Measurements from ENCODE around the gene FNDC5.

The FNDC5 gene

GRCh38 chr1:32825181-32825580 lies 45.5 kb downstream of the FNDC5 start:
- H3K4me3 ChIP-seq: no peak overlapping the region
- no peak overlapping the region for H3K27ac ChIP-seq

- H3K4me3 ChIP-seq: peak overlapping the region in 6 of 7 experiments; percentile 83 to 95 (median 88)
- H3K27ac ChIP-seq: peak overlapping the region in 19 of 21 experiments; percentile 85 to 99 (median 95)
These were observed 51.7 kb downstream of the FNDC5 start for GRCh38 chr1:32818804-32819541.

- Histone ChIP-seq H3K4me3 (peak overlapping the region; percentile 83 to 99 (median 88)), H3K27ac (peak overlapping the region; percentile 85 to 99 (median 95))
These were observed 52.6 kb downstream of the FNDC5 start for GRCh38 chr1:32817815-32818786.

- peak within 1 kb of the TSS; percentile 83 to 99 (median 88) for H3K4me3 ChIP-seq
- H3K27ac ChIP-seq: peak within 1 kb of the TSS; percentile 85 to 99 (median 95)
These were observed 53.4 kb downstream of the FNDC5 start, which contains the start of the genes S100PBP and YARS1 for GRCh38 chr1:32817159-32817814. S100PBP (plus strand) TSS chr1:32817653; CDS start chr1:32826100, 8,447 bp downstream. YARS1 (minus strand) TSS chr1:32817358; CDS start chr1:32817244, 114 bp downstream.

DNA sequence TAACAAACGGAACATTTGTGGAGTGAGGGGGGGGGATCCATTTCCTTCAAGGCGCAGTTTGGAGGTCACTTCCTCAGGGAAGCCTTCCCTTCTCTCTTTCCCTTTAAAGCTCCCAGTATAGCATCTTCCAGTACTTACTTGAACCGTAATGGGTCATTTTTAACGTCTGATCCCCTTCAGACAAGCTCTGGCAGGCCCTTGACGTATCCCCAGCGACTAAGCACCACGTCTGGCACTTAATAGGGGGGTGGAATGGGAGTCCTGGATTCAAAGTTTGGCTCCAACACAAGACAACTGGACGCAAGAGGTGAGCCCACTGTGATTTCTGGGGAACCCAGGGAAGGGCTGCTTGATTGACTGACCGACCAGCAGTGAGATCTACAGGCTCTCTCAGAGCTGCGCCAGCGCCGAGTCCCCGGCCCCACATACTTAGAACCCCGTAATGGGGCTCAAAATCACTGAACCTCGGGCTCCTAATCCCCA lies 54.0 kb downstream of the FNDC5 start:
- Histone ChIP-seq H3K4me3 (peak overlapping the region; percentile 83 to 99 (median 88)), H3K27ac (peak overlapping the region; percentile 85 to 99 (median 95))

- no peak overlapping the region for H3K4me3 ChIP-seq
- no peak overlapping the region for H3K27ac ChIP-seq
These were observed 56.6 kb downstream of the FNDC5 start for GRCh38 chr1:32813941-32814739.

Data from skin epidermis (tissue), 12 donors.